Body of pancreas (tissue), 4 donors: ENCODE results near the gene MVB12A.

Source experiments
- POLR2A ChIP-seq, 3 donors: fragments of 450-650 bp; IDR thresholded peaks; one replicate each; pipeline ENCODE4 v1.6.1; 2016; ENCODE audit warnings: antibody characterized with exemption in 3 of 3, mild to moderate bottlenecking in 2 of 3
- TF ChIP-seq, protein P1 (sequence below), 7 experiments: fragments of 450-650 bp in 4 of 7; fragments of 200-600 bp in 3 of 7; sonication (generic) in 3 of 7; IDR thresholded peaks; one replicate each; pipeline ENCODE4 v1.5.1; 2016 to 2019; ENCODE audit warnings: antibody characterized with exemption in 7 of 7

DNA sequence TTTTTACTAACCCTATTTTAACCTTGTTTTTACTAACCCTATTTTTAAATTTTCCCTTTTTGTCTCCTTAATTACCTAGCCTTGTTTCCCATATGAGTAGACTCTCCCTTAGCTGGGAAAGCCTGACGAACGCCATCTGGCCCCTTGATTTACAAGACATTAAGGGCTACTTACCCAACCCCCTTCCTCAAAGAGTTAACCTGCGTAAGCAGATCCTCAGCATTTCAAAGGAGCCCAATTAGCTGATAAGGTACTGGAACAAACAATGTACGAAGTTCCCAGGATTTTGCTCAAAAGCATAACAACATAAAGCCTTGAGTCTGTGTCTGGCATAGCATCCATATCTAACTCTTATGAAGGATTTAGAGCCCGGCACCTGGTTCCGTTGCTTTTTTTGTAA is 4.7 kb upstream of the MVB12A start:
- TF ChIP-seq, protein P1, sequence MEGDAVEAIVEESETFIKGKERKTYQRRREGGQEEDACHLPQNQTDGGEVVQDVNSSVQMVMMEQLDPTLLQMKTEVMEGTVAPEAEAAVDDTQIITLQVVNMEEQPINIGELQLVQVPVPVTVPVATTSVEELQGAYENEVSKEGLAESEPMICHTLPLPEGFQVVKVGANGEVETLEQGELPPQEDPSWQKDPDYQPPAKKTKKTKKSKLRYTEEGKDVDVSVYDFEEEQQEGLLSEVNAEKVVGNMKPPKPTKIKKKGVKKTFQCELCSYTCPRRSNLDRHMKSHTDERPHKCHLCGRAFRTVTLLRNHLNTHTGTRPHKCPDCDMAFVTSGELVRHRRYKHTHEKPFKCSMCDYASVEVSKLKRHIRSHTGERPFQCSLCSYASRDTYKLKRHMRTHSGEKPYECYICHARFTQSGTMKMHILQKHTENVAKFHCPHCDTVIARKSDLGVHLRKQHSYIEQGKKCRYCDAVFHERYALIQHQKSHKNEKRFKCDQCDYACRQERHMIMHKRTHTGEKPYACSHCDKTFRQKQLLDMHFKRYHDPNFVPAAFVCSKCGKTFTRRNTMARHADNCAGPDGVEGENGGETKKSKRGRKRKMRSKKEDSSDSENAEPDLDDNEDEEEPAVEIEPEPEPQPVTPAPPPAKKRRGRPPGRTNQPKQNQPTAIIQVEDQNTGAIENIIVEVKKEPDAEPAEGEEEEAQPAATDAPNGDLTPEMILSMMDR (IDR thresholded peaks at IDR 0.05) = no peak
- no peak for TF ChIP-seq POLR2A (IDR thresholded peaks at IDR 0.05)
